ENCODE data around the gene RNLS. TPM values are rescaled to one million over a fixed set of nuclear protein-coding genes. Genes with fewer than 3 reads are reported as not detected.

Gene RNLS
- total RNA-seq, 1 experiment from 2014 or later: 50.9 TPM

GRCh38 chr10:88467835-88468485, 115.2 kb downstream of the RNLS start:
- in situ Hi-C loops (cut with HindIII; ENCODE audit: low pct_unique_long_range_greater_than_20kb, low sequenced_read_pairs): no loop called here
- no peak for DNase-seq (ENCODE audit: low read depth, low spot score)

DNA sequence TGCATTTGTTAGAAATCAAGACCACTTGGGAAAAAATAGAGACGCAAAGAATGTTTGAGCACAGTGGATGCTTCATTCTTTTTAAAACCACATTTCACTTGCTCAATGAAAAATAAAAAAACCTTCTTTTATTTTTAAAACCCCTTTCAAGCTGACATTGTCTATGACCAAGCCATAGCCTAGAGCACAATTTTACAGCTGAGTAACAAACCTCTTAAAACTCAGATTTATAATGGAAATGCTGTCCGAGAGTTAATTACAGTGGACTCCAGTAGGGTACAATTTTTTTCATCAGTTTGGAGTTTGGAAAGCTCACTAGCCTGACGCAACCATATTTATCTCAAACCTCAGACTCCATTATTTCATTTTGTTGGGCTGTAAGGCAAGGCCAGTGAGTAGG, 116.3 kb downstream of the RNLS start:
- in situ Hi-C loops (cut with HindIII; ENCODE audit: low pct_unique_long_range_greater_than_20kb, low sequenced_read_pairs): no loop called here
- no peak for DNase-seq (ENCODE audit: low read depth, low spot score)

DNA sequence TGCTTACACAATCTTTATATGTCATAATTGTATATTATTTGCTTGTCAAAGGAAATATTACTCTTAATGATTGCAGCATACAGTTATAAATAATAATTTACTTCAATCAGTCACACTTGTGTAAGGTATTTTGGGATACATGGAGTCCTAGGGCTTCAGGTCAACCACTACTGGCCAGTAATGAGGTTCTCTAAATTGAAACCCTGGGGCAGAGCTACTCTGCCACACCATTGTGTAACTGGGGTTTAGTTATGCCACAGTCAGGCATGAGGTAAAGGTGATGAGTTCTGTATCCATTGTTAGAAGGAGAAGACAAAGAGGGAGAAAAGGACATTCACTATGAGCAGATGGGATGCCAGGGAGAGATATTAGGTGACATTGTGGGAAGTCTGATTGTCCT, 117.4 kb downstream of the RNLS start:
- in situ Hi-C loops (cut with HindIII; ENCODE audit: low pct_unique_long_range_greater_than_20kb, low sequenced_read_pairs): no loop called here
- no peak for DNase-seq (ENCODE audit: low read depth, low spot score)

DNA sequence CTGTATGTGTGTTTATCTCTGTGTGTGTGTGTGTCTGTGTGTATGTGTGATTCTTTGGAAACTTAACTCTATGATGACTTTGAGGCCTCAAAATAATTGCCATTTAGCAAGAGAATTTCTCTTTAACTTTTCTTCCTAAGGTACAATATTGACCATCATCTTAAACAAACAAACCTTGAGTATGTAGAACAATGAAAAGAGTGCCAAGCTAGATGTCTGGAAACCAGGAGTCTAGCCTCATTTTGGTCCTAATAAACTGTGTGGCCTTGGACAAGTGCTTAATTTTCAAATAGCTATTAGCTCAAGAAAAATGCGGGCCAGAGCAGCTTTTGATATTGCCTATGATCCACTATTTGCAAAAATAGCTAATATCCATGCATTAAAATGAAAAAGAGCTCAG, 119.3 kb downstream of the RNLS start:
- DNase-seq (ENCODE audit: low read depth, low spot score): no peak
- in situ Hi-C loops (cut with HindIII; ENCODE audit: low pct_unique_long_range_greater_than_20kb, low sequenced_read_pairs): no loop called here

DNA sequence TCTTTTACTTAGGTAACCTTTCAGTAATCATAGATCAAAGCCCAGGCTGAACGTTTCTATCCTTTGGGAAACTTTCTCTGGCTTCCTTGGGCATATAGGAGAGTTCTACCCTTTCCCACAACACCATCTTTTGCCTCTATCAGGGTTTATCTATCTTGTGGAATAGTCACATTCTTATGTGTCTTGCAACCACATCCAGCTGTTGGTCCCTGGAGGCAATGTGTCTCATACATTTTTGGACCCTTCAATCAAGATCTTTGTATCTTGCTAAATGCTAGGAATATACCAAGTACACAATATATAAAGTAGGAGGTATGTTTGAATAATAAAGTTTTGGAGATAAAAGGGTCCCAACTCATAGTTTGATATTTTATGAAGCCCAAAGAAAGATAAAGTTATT, 121.7 kb downstream of the RNLS start:
- in situ Hi-C loops (cut with HindIII; ENCODE audit: low pct_unique_long_range_greater_than_20kb, low sequenced_read_pairs): no loop called here

GRCh38 chr10:88459530-88459929, 123.6 kb downstream of the RNLS start:
- no peak for DNase-seq (ENCODE audit: low read depth, low spot score)
- in situ Hi-C loops (cut with HindIII; ENCODE audit: low pct_unique_long_range_greater_than_20kb, low sequenced_read_pairs): no loop called here

More for the DNA sequence above, 121.7 kb downstream of the RNLS start:
- no peak for DNase-seq (ENCODE audit: low read depth, low spot score)

DNA sequence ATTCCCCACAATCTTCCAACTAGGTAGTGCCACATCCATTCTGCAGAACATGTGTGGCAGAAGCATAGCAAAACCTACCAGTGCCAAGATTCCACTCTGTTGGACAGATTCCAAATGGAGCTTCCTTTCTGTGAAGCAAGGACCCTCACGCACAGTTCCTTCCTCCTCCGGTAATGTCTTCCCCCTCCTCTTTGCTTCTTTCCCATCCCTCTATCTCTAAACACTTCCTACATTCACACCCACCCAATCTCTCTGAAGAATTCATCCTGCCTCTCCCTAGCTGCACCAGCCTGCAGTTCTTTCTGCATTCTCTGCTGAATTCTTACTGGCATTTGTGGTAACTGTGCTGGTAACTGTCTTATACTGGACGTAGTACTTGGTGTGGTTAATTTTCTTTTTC, 124.9 kb downstream of the RNLS start:
- in situ Hi-C loops (cut with HindIII; ENCODE audit: low pct_unique_long_range_greater_than_20kb, low sequenced_read_pairs): no loop called here
- no peak for DNase-seq (ENCODE audit: low read depth, low spot score)

DNA sequence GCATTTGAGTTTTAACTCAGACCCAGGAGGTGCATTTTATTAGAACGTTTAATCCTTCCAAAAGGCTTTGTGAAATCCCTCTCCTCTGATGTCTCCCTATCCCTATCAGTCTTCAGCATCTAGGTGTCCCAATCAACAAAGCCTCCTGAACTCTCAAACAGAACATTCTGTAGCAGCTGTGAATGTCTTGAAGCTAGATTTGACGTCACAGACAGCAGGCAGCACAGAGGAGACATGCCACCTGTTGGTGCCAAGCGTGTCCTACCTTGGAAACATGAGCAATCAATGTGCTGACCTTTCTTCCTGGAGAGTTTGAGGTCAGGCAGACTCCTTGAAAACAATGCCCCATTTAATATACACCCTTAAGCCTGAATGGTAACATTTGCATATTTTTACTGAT, 125.5 kb downstream of the RNLS start:
- peak; percentile 11 for DNase-seq (ENCODE audit: low read depth, low spot score)
- in situ Hi-C loops (cut with HindIII; ENCODE audit: low pct_unique_long_range_greater_than_20kb, low sequenced_read_pairs): no loop called here

DNA sequence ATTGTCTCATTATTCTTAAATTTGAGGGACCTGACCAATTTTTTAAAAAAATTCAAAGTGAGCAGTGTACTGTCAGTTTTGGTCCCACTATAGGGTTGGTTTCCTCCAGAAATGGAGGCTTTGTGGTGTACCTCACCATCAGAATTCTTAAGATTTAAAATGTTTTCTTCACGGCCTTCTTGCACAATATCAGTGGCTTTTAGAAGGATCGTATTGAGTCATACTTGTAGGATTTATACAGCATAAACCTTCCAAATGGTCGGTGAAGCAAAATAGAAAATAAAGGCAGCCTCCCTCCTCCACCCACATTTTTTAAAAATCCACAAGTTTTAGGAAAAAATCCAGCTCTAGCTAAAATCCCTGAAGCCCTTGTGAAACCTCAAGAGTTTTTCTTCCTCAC, 126.4 kb downstream of the RNLS start:
- in situ Hi-C loops (cut with HindIII; ENCODE audit: low pct_unique_long_range_greater_than_20kb, low sequenced_read_pairs): no loop called here
- DNase-seq (ENCODE audit: low read depth, low spot score): no peak

DNA sequence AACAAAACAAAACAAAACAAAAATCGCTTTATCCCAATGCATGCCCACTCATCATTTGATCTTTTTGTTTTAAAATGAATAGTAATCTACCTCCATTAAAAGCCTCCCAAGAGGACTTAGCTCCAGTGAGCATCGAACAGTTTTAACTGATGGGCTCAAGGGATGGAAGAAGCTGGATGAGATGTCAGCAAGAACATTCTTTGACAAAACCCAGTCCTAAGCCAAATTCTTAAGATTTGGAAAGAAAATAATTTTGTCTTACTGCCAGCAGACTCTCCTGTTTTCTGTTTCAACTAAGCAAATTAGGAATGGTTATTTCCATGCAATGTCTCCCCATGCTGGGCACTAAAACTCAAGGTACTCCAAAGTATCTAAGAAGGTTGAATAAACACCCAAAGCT, 127.3 kb downstream of the RNLS start:
- in situ Hi-C loops (cut with HindIII; ENCODE audit: low pct_unique_long_range_greater_than_20kb, low sequenced_read_pairs): no loop called here
- no peak for DNase-seq (ENCODE audit: low read depth, low spot score)

DNA sequence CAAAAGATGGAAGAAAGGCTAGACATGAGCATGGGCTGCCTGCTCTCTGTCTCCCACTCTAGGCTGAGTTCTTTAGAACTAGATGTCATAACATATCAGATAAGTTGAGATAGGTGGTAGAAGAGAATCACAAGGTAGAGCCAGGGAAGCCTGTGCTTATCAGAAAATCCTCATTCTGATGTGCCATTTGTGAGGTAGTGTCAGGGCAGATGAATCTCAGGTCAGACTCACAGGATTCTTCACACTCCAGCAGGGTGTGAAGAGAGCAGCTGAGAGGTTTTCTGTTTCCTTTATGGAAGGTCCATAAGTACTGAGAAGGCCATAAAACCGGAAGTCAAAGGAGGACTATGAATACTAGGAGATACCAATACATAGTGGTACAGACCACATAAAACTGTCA, 132.9 kb downstream of the RNLS start:
- in situ Hi-C loops (cut with HindIII; ENCODE audit: low pct_unique_long_range_greater_than_20kb, low sequenced_read_pairs): no loop called here
- DNase-seq (ENCODE audit: low read depth, low spot score): no peak

GRCh38 chr10:88442716-88443115, 140.4 kb downstream of the RNLS start:
- no peak for DNase-seq (ENCODE audit: low read depth, low spot score)
- in situ Hi-C loops (cut with HindIII; ENCODE audit: low pct_unique_long_range_greater_than_20kb, low sequenced_read_pairs): no loop called here

- DNase-seq (ENCODE audit: low read depth, low spot score): no peak
- in situ Hi-C loops (cut with HindIII; ENCODE audit: low pct_unique_long_range_greater_than_20kb, low sequenced_read_pairs): no loop called here
Observed at GRCh38 chr10:88440541-88440940, 142.6 kb downstream of the RNLS start.

GRCh38 chr10:88439932-88440331, 143.2 kb downstream of the RNLS start:
- no peak for DNase-seq (ENCODE audit: low read depth, low spot score)
- in situ Hi-C loops (cut with HindIII; ENCODE audit: low pct_unique_long_range_greater_than_20kb, low sequenced_read_pairs): no loop called here

- peak; percentile 25 for DNase-seq (ENCODE audit: low read depth, low spot score)
- in situ Hi-C loops (cut with HindIII; ENCODE audit: low pct_unique_long_range_greater_than_20kb, low sequenced_read_pairs): no loop called here
Observed at GRCh38 chr10:88437411-88437810, 145.7 kb downstream of the RNLS start.

DNA sequence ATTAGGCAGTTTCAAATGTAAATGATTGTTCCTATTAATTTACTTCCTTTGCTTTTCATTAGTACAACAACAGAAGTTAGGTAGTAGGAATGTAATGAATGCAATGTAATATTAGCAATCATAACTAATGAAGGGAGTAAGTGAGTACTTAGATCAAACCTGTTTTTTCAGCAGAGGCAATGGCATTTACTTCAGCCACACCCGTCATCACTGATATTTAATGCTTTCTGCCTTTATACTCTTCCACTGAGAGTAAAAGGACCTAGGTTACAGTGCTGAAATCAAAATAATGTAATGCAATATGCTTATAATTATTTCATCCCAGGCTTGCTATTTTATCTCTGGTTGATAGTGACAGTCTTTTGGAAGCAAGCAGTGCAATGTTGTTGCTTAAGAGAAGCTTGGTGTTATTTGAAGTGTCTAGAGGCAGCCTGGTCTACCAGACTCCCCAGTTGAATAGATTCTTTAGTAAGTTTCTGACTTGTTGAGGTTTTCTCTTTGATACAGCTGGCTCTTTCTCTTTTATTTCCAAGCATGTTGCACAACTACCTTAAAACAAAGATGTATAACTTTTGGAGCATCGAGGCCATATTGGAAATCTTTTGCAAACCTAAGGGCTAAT, 149.4 kb downstream of the RNLS start:
- no peak for DNase-seq (ENCODE audit: low read depth, low spot score)
- in situ Hi-C loops (cut with HindIII; ENCODE audit: low pct_unique_long_range_greater_than_20kb, low sequenced_read_pairs): no loop called here

DNA sequence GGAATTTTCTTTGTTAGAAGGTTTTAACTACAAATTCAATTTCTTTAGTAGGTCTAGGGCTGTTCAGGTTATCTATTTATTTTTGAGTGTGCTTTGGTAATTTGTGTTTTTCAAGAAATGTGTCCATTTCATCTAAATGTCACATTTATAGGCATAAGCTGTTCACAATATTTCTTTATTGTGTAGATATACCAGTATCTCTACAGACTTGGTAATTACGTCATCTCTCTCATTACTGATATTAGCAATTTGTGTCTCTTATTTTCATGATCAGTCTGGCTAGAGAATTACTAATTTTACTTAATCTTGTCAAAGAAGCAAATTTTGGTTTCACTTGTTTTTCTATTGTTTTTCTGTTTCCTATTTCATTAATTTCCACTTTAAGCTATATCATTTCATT, 152.0 kb downstream of the RNLS start:
- in situ Hi-C loops (cut with HindIII; ENCODE audit: low pct_unique_long_range_greater_than_20kb, low sequenced_read_pairs): no loop called here
- no peak for DNase-seq (ENCODE audit: low read depth, low spot score)

GRCh38 chr10:88428976-88429375, 154.1 kb downstream of the RNLS start:
- DNase-seq (ENCODE audit: low read depth, low spot score): no peak
- in situ Hi-C loops (cut with HindIII; ENCODE audit: low pct_unique_long_range_greater_than_20kb, low sequenced_read_pairs): no loop called here

GRCh38 chr10:88428442-88428841, 154.7 kb downstream of the RNLS start:
- in situ Hi-C loops (cut with HindIII; ENCODE audit: low pct_unique_long_range_greater_than_20kb, low sequenced_read_pairs): no loop called here
- no peak for DNase-seq (ENCODE audit: low read depth, low spot score)

DNA sequence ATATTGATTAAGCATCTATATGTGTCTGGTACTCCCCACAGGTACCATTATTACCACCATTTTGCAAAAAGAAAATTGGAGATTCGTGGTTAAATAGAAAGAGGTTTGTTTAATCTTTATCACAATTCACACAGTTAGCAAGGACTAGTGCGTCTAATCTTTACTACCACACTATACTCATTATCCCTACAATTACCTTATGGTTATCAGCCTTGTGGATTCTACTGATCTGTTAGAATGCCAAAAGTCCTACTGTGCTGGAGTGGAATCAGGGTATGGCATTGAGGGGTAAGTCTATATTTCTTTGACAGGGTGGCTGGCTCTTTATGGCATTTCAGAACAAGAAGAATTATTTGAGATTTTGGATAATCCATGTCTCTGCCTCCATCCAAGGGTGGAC, 156.1 kb downstream of the RNLS start:
- no peak for DNase-seq (ENCODE audit: low read depth, low spot score)
- in situ Hi-C loops (cut with HindIII; ENCODE audit: low pct_unique_long_range_greater_than_20kb, low sequenced_read_pairs): no loop called here
